Lower leg skin (tissue), 4 donors: ENCODE measurements around the gene EN2. TPM values are rescaled to one million over a fixed set of nuclear protein-coding genes. Genes with fewer than 3 reads are reported as not detected.

Source experiments
- DNase-seq, 2 donors: peaks; one replicate each; pipeline ENCODE4 v3.0.0-alpha.2; 2019; ENCODE audit warnings: low spot score in 2 of 2
- H3K4me3 ChIP-seq: fragments of 200-600 bp; sonication (generic); 2 replicates; pipeline ENCODE4 v1.5.1; 2017; ENCODE audit warnings: mild to moderate bottlenecking, low read depth; ENCODE audit not compliant: poor library complexity, severe bottlenecking
- CTCF ChIP-seq, 3 donors: fragments of 450-650 bp; IDR thresholded peaks; one replicate each; pipeline ENCODE4 v1.5.1; 2016; ENCODE audit warnings: antibody characterized with exemption in 3 of 3, mild to moderate bottlenecking in 3 of 3, moderate library complexity in 2 of 3
- POLR2A ChIP-seq, 2 donors: fragments of 450-650 bp; IDR thresholded peaks; one replicate each; pipeline ENCODE4 v1.6.1; 2016 to 2017; ENCODE audit warnings: antibody characterized with exemption in 2 of 2, mild to moderate bottlenecking in 1 of 2, moderate library complexity in 1 of 2
- WGBS, 2 donors: methylation state at CpG; one replicate each; pipeline ENCODE4 v1.1.5; 2018; 5-methylcytosine and 5-hydroxymethylcytosine counted together
- intact Hi-C: fragments of 100-400 bp; cut with DNase I; formaldehyde crosslinking; loops from one replicate; pipeline ENCODE4 v1.15.0; 2023; ENCODE audit warnings: low total_unique reads
- total RNA-seq, 4 donors: library from RNA; depleted of rRNA; stranded (reverse); fragments of >200 nt; gene quantifications; one replicate each; pipeline ENCODE4 v1.1.0, GENCODE V29; 2016

EN2 gene
- total RNA-seq, 4 donors from 2014 or later, result 0.04 to 0.52 TPM; not detected in 2

DNA sequence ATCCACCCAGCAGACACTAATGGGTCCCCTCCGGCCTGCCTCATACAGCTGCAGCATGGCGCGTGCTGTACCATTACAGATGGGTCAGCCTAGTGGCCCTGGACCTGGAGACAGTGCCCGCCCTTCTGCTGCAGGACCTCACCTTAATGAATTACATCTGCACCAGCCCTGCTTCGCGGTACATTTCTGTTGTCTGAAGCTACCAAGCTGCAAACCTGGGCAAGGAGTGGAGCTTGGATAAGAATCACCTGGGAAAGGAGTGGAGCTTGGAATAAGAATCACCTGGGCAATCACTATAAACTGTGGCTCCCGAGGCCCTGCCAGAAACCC, 33.0 kb upstream of the EN2 start:
- 62 to 76% methylated on average over 7 of the region's 7 CpGs for WGBS, 2 donors
- no peak for DNase-seq
- H3K4me3 ChIP-seq, result no peak overlapping the region
- intact Hi-C loops, result no loop called here
- TF ChIP-seq POLR2A (IDR thresholded peaks at IDR 0.05) (no peak), CTCF (IDR thresholded peaks at IDR 0.05) (no peak)

DNA sequence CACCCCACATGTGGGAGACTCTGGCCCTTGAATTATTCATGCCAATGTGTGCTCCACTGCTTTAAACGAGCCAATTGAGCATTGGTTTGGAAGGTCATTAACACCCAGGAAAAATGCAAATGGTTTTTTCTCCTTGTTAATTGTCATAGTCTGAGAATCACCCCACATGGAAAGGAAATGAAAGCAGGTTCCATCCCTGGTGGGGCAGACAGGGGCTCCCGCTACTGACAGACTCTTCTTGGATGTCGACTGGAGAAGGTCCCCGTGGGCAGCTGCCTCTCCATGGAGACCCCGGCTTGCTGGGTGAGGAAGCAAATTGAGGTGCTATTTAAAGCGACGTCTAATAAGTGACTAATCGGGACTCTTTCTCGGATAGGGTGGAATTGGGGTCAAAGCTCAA, 32.0 kb upstream of the EN2 start:
- H3K4me3 ChIP-seq, result no peak overlapping the region
- TF ChIP-seq POLR2A (IDR thresholded peaks at IDR 0.05) (no peak), CTCF (IDR thresholded peaks at IDR 0.05) (no peak)
- 69 to 76% methylated on average over 9 of the region's 9 CpGs for WGBS, 2 donors
- no peak for DNase-seq
- intact Hi-C loops, result no loop called here

DNA sequence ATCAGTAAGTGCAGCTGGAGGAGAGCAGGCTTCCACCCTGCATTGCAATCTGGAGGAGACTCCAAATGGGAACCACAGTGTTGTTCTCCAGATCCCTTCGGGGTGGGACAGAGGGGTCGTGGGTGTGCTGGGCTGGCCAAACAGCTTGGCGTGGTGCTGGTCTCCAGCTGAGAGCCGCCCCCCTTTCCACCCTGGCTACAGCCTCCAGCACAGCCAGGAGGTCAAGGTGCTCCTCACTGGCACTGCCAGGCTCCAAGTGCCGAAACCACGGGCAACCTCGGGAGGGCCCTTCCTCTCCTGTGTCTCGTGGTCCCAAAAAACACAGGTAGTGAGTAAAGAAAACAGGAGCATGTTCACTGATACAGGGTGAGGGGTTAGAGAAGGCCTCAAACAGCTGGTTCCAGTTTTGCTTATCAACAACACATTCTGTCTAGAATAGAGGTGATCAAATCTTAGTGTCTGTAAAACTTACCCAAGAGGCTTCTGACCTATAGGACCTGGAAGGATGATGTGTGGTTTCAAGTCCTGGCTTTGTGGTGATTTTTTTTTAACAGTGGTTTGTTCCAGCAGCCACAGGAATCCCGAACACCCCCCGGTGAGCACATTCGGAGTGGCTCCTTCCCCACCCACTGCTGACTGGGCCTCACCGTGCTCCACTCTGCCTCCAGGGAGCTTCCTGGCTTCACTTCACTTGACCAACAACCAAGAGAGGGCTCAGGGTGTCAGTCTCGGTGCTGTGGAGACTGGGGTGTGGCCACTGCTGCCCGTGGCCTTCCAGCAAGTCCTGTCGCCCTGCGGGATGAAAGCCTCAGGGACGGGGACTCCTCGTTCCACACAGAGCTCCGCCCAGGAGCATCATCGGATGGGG, 31.2 kb upstream of the EN2 start:
- TF ChIP-seq POLR2A (IDR thresholded peaks at IDR 0.05), result no peak
- TF ChIP-seq CTCF (IDR thresholded peaks at IDR 0.05), result no peak
- intact Hi-C loops, result no loop called here
- 68 to 70% methylated on average over 15 to 20 of the region's 20 CpGs for WGBS, 2 donors
- H3K4me3 ChIP-seq, result no peak overlapping the region
- no peak for DNase-seq

GRCh38 chr7:155427411-155428038, 30.4 kb upstream of the EN2 start:
- intact Hi-C loops, result no loop called here
- no peak overlapping the region for H3K4me3 ChIP-seq
- TF ChIP-seq CTCF (IDR thresholded peaks at IDR 0.05), result no peak
- TF ChIP-seq POLR2A (IDR thresholded peaks at IDR 0.05), result no peak
- DNase-seq, result no peak
- 76 to 78% methylated on average over 20 of the region's 20 CpGs for WGBS, 2 donors

DNA sequence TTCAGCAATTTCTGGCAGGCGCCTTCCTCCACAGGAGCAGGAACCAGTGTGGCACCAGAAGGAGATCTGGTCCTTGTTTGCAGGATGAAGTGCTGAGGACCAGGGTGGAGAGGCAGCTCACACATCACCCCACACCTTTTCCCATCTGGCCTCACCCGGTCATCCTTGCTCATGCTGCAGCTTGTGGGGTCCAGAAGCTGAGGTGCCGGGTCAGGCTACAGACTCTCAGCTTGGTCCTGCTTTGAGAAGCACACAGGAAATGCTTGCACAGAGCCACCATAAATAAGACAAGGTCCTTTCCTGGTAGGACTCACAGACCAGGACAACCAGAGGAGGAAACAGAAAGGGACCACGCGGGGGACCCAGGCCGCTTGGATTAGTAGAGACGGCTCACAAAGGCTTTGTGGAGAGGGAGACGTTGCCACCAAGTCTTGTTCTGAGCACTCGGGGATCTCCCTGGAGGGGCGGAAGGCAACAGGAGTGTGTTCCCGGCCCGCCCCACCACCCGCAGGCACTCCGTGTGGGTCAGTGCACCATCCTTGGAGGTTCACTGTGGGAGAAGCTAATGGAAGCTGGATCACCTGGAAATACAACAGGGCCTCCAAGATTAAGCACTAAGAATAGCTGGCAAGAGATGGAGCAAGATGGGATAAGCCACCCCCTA, 29.6 kb upstream of the EN2 start:
- intact Hi-C loops, result no loop called here
- TF ChIP-seq POLR2A (IDR thresholded peaks at IDR 0.05), result no peak
- no peak for TF ChIP-seq CTCF (IDR thresholded peaks at IDR 0.05)
- 84 to 86% methylated on average over 14 of the region's 14 CpGs for WGBS, 2 donors
- no peak overlapping the region for H3K4me3 ChIP-seq
- DNase-seq, result no peak
